Measurements from ENCODE around the gene ZNF22.

ZNF22 gene

GRCh38 chr10:44977287-44978212 is 23.2 kb upstream of the ZNF22 start:
- no peak for DNase-seq (ENCODE audit: low spot score)

GRCh38 chr10:44978213-44978569 is 22.5 kb upstream of the ZNF22 start:
- no peak for DNase-seq (ENCODE audit: low spot score)

GRCh38 chr10:44978570-44979280 is 22.0 kb upstream of the ZNF22 start, which contains the start of gene DEPP1:
DEPP1 (minus strand) TSS chr10:44978809; CDS start chr10:44978030, 779 bp downstream.
- DNase-seq (ENCODE audit: low spot score), result peak; percentile 15

- no peak for DNase-seq (ENCODE audit: low spot score)
These were observed 21.2 kb upstream of the ZNF22 start for GRCh38 chr10:44979281-44980191.

GRCh38 chr10:44980309-44981171 is 20.2 kb upstream of the ZNF22 start:
- no peak for DNase-seq (ENCODE audit: low spot score)

GRCh38 chr10:44981172-44982113 is 19.3 kb upstream of the ZNF22 start:
- no peak for DNase-seq (ENCODE audit: low spot score)

GRCh38 chr10:44982114-44982460 is 18.6 kb upstream of the ZNF22 start:
- DNase-seq (ENCODE audit: low spot score), result no peak

- DNase-seq (ENCODE audit: low spot score), result no peak
These were observed 18.2 kb upstream of the ZNF22 start for GRCh38 chr10:44982496-44982895.

GRCh38 chr10:44983066-44983894 is 17.4 kb upstream of the ZNF22 start:
- no peak for DNase-seq (ENCODE audit: low spot score)

- no peak for DNase-seq (ENCODE audit: low spot score)
These were observed 16.8 kb upstream of the ZNF22 start for GRCh38 chr10:44983895-44984278.

GRCh38 chr10:44984671-44985101 is 16.0 kb upstream of the ZNF22 start:
- DNase-seq (ENCODE audit: low spot score), result no peak

GRCh38 chr10:44985175-44985681 is 15.5 kb upstream of the ZNF22 start:
- no peak for DNase-seq (ENCODE audit: low spot score)

GRCh38 chr10:44986179-44986578 is 14.5 kb upstream of the ZNF22 start:
- DNase-seq (ENCODE audit: low spot score), result no peak

- DNase-seq (ENCODE audit: low spot score), result no peak
These were observed 14.1 kb upstream of the ZNF22 start for GRCh38 chr10:44986670-44987069.

GRCh38 chr10:44988957-44989585 is 11.7 kb upstream of the ZNF22 start:
- DNase-seq (ENCODE audit: low spot score), result no peak

GRCh38 chr10:44989597-44990301 is 11.0 kb upstream of the ZNF22 start:
- no peak for DNase-seq (ENCODE audit: low spot score)

- DNase-seq (ENCODE audit: low spot score), result no peak
These were observed 10.4 kb upstream of the ZNF22 start for GRCh38 chr10:44990302-44990655.

GRCh38 chr10:44990965-44991364 is 9.8 kb upstream of the ZNF22 start:
- no peak for DNase-seq (ENCODE audit: low spot score)

All from CD4-positive, alpha-beta T cell treated with Interleukin-6 at 100 ng/mL for 8 hours (primary cell).